HG02588 (cell line): ENCODE results near the gene CDK19.
A peak's percentile ranks its signal among the peaks of the same experiment; 100 is the strongest.
"Not testable (repeated sequence)": the region's sequence is repeated elsewhere in the genome, so short reads cannot be mapped to it uniquely, and the experiment has no call there.

Experiments used
- ATAC-seq: cut with Tn5 transposase; IDR thresholded peaks from one replicate; pipeline ENCODE4 v1.9.1; 2021; ENCODE audit warnings: mild to moderate bottlenecking, moderate library complexity; ENCODE audit not compliant: unreplicated experiment

CDK19 gene

GRCh38 chr6:110595112-110595511 lies 220.2 kb downstream of the CDK19 start:
- no peak for ATAC-seq

- no peak for ATAC-seq
Measured at GRCh38 chr6:110593637-110594036, 221.6 kb downstream of the CDK19 start.

- ATAC-seq: no peak
Measured at GRCh38 chr6:110592765-110593164, 222.5 kb downstream of the CDK19 start.

GRCh38 chr6:110590821-110591351 lies 224.4 kb downstream of the CDK19 start:
- ATAC-seq: no peak

GRCh38 chr6:110589865-110590513 lies 225.3 kb downstream of the CDK19 start:
- peak; percentile 97 for ATAC-seq

GRCh38 chr6:110587328-110587727 lies 227.9 kb downstream of the CDK19 start:
- no peak for ATAC-seq

- no peak for ATAC-seq
Measured at GRCh38 chr6:110581679-110582078, 233.6 kb downstream of the CDK19 start.

- ATAC-seq: not testable (repeated sequence)
Measured at GRCh38 chr6:110577596-110578167, 237.6 kb downstream of the CDK19 start.

GRCh38 chr6:110575925-110576463 lies 239.3 kb downstream of the CDK19 start:
- ATAC-seq: no peak

GRCh38 chr6:110574817-110575216 lies 240.5 kb downstream of the CDK19 start:
- no peak for ATAC-seq

GRCh38 chr6:110573537-110573936 lies 241.7 kb downstream of the CDK19 start:
- no peak for ATAC-seq

- ATAC-seq: no peak
Measured at GRCh38 chr6:110573136-110573535, 242.1 kb downstream of the CDK19 start.

- no peak for ATAC-seq
Measured at GRCh38 chr6:110567957-110568696, 247.1 kb downstream of the CDK19 start.

- no peak for ATAC-seq
Measured at GRCh38 chr6:110566346-110567125, 248.7 kb downstream of the CDK19 start.

GRCh38 chr6:110564703-110565421 lies 250.4 kb downstream of the CDK19 start:
- ATAC-seq: no peak

GRCh38 chr6:110563711-110564110 lies 251.6 kb downstream of the CDK19 start:
- ATAC-seq: no peak

GRCh38 chr6:110562316-110562915 lies 252.9 kb downstream of the CDK19 start:
- ATAC-seq: no peak

GRCh38 chr6:110561696-110562095 lies 253.6 kb downstream of the CDK19 start:
- no peak for ATAC-seq

GRCh38 chr6:110561008-110561396 lies 254.3 kb downstream of the CDK19 start:
- ATAC-seq: no peak
